Brain pericyte (primary cell): ENCODE measurements around the gene EEA1.
"Not testable (repeated sequence)": the region's sequence is repeated elsewhere in the genome, so short reads cannot be mapped to it uniquely, and the experiment has no call there.

Source experiments
- DNase-seq: peaks from one replicate; pipeline ENCODE4 v3.0.0-alpha.2; 2012; ENCODE audit warnings: low read depth, low spot score

EEA1 gene

DNA sequence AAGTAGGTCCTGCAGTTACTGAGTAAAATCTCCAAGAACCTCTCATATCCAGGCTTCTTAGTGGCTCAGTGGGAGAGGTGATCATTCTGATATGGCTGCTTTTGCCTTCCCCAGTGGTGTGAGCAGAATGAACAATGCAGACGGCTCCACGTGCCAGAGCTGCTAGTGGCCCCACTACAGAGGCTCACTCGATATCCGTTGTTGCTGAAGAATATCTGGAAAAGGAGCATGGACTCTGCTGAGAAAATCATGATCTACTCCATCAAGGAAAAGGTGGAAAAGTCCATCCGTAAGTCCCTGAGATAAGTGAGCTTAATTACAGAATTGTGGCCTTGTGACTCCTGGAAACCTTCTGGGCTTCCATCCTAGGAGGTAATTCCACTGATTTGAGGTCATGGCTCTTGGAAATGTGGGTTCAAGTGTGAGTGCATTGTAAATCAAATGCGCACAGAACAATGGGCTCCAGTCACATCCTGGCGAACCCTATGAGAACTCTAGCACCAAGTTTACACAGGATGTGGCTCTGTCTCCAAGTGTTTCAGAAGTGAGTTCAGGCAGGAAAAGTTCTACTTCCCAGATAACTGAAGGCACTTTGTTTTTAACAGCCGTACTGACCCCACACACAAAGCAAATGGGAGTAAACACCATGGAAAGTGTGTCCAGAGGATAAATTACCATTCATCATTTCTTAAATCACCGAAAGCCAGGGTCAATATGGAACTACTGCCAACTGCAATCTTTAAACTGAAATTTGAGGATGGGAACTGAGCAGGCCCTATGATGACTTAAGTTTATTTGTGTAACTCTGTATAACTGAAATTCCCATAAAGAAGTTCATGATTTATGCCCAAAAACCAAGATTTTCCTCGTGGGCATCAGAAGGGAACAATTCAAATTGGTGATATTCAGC lies 174.9 kb downstream of the EEA1 start:
- DNase-seq: no peak

DNA sequence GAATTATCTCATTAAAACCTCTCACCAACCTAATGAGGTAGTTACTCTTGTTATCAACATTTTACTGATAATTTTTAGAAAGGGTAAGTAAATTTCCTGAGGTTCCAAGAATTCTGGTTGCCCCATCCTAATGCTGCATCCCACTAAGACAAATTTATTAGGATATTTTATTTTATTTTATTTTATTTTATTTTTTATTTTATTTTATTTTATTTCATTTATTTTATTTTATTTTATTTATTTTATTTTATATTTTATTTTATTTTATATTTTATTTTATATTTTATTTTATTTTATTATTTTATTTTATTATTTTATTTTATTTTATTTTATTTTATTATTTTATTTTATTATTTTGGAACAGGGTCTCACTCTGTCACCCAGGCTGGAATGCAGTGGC lies 179.4 kb downstream of the EEA1 start:
- DNase-seq: not testable (repeated sequence)

DNA sequence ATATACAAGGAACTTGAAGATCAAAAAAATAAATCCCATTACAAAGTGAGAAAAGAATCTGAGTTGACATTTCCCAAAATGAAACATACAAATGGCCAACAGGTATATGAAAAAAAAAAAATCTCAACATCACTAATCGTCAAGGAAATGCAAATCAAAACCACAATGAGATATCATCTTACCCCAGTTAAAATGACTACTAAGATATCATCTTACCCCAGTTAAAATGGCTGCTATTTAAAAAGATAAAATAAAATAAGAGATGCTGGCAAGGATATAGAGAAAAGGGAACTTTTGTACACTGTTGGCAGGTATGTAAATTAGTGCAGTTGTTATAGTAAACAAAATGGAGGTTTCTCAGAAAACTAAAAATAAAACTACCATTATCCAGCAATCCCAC lies 181.9 kb downstream of the EEA1 start:
- DNase-seq: no peak

DNA sequence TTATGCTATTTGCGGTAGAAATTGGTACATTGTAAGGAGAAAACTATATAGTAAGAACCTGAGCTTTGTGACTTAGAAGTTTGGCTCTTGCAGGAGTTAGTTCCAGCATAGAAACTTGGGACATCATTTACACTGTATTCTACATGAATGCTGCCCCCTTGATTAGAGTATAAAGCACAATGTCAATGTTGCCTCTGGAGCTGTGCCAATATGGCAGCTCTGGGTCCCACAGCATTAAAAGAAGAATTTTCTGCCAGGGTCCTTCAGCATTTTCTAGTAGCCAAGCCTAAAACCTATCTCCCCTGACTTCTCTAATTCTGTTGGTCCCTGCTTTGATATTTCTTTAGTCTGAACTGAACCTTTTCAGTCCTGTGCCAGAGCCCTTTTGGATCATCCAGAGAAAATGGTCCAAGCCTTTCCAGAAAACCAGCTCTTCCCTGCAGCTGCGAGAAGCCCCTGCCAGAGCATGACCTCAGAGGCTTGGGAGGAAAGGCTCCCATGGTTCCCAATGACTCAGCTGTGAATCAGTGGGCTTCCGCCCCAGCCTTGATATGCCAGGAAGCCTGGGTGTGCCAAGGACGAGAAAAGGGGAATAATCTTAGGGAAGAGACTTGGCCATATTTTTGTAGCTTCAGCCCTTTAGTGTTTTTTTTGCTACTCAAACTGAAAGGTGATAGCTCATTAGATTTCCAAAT lies 183.1 kb downstream of the EEA1 start:
- DNase-seq: peak; percentile 86

DNA sequence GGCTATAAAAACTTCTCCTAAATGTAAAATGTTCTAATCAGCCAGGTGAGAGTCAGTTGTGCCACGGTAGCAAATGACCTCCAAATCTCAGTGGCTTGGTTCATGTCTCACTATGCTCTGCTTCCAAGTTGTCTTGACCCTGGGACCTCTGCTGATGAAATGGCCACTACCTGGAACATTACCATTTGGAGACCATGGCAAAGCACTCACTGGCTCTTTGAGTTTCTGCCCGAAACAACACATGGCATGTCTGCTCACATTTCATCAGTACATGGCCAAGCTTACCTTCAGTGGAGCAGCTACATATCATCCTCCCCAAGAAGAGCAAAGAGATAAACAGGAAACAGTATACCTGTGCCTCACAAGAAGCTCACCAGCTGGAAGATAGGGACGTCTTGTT lies 186.1 kb downstream of the EEA1 start:
- DNase-seq: no peak

DNA sequence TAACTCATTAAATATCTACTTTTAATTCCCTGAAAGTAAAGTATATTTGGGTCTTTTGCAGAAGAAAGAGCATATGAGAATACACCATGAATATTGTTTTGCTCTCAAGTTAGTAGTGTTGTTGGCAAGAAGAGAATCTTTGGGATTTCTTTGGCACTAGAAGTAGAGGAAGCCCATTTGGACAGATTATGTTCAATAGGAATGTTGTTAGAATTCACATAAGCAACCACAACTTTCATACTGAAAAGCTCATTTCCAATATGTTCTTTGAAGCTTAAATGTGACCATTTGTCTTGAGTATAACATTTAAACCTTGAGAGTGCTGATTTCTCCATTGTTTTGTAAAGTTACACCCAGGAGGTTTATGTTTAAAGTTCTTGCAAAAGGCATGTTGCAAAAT lies 188.7 kb downstream of the EEA1 start:
- DNase-seq: no peak

DNA sequence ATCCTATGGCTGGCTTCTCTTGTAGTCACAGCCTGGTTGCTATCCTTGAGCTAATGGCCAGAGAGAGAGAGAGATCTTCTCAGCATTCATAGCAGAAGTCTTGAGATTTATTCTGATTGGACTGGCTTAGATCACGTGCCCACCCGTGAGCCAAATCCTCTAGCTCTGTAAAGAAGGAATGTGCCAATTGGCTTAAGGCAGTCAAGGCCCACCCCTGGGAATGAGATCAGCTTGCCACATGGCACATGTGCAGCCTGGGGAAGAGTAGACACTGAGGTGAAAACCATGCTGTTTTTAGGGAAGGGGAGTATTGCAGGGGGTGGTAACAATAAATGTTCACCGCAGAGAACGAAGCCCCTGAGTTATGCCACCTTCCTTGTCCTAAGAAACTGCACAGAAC lies 190.0 kb downstream of the EEA1 start:
- no peak for DNase-seq

DNA sequence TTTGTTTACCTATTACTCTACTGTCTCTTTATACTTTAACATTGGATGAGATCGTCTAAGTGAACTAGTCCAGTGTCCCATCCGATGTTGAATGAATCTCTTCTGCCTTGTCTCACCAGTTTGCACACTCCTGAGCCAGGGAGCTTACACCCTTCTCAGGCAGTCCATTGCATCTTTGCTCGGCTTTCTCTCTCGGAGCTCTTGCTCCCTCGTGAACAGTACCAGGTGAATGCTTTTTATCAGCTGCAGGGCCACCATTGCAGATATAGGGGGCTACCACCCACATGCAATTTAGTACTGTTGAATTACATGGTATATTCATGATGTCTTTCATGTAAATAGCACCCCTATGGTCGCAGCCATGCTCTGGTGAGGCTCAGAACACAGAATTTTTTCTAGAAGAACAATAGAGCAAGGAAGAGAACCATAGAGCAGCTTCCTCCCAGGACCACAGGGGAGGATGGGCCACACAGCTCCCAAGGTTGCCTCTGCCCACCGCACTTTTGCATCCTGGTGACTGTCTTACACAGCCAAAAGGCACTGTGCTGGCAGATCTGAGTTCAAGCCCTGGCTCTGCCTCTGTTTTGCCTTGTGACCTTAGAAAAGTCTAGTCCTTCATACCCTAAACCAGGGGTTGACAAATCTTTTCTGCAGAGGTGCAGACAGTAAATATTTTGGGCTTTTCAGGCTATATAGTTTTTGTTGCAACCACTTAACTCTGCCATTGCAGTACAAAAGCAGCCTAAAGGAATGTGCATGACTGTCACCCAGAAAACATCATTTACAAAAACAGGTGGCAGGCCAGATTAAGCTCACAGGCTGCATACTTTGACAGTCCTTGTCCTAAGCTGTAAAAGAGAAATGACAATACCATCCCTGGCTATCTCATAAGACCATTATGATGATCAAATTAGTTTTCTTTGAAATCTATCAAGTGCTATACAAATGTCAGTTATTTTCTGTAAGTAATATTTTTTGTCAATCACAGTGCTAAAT lies 190.9 kb downstream of the EEA1 start:
- no peak for DNase-seq

DNA sequence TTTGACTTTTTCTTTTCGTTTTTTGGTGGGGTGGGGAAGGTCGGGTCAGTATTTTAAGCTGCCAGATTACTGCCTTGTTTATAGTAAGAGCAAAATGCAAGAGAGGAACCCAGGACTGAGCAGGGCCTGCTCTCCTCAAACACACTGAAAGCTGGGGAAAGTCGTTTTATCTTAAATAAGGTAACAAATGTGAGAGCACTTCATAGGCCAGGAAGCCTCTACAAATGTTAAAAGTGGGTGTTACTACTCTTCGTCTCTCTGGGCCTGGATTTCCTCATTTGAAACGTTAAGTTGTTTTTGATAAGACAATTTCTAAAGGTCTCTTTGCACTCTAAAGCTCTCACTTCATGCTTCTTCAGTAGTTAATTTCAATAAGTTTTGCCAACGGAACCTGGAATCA lies 192.5 kb downstream of the EEA1 start:
- DNase-seq: no peak

DNA sequence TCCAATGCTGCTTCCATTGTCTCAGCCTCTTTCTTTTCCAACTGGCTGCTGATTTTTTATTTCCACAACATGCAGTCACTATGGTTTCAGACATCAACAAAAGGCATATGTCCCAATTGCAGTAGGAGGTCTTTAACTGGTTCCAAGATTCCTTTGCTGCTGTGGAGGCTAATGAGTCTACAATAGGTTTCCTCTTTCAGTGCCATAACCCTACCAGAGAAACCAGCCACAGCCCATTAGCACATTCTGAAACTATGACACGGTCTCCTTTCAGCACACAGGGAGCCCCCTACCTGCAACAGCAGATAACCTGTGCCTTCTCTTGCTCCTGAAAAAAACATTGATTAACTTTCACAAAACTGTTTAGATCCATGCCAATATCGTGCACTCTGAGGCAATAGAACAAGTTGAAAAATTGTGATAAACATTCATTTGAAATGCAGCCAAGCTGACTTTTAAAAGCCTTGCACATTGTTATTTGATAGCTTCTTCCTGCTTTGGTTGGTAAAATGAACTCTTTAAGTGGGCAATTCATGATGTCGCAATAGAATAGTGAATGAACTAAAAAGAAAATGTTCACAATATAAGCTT lies 193.9 kb downstream of the EEA1 start:
- peak; percentile 65 for DNase-seq

DNA sequence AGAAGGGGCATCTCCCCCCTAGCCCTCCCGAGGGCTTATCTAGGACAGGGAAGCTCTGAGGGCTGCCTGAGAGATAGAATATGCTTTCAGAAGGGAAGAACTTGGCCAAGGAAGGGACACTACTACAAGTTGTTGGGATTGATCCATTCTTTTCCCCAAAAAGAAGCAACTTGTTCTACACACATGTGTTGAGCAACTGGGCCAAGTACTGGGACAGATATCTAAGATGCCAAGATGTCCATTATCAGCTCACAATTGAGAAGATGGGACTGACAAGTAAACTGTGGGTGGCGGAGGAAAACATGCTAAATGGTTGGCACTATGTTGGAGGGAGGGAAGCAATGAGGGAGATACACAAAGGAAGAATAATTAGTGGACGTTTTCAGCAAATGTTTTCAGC lies 195.4 kb downstream of the EEA1 start:
- no peak for DNase-seq

DNA sequence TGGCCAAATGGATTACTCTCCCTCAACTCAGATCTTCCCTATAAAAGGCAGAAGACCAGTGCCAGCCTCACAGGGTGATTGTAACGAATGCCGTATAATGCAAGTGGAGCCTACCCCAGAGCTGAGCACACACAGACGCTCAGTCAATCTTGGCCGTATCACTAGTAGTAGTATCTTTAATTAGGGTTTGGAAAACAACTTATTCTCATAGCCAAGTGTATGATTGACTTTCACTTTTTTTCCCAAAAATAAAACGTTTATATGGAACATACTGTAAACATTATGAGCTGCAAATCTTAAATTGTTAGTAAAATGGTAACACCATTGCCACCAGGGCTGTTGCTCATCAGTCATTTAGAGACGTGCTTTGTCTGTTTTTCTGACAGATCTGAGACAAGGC lies 195.9 kb downstream of the EEA1 start:
- DNase-seq: no peak

DNA sequence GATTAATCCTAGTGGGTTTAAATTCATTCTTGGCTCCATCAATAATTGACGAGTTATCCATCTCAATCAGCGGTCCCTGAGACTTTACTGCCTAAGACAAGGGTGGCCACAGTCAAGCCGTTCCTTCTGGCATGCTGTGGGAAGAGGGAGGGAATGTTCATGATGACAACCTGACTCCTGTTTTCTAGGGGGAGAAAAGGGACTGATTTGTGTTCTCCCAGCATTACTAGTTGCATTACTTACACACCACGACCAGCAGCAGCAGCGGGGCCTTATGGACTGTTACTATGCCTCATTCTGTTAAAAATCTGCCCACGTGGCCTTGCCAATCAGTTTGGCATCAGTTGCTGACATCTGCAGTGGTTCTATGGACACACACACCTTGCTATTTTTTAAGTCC lies 196.4 kb downstream of the EEA1 start:
- no peak for DNase-seq

DNA sequence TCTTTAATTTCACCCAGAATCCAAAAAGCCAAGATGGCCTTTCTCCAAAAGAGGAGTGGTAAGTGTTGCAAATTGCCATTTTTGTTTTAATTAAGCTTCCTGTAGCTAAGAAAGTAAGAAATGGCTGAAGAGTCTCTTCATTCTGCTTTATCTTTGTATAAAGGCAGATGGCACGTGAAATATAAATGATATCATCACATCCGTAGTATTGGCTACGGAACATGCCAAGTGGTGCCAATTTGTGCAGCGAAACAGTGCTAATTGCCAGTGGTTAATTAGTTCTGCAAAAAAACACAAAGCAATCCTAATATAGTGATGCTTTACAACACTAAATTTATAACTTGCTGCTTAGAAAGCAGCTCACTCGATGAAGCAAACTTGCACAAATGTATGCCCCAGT lies 196.9 kb downstream of the EEA1 start:
- no peak for DNase-seq

DNA sequence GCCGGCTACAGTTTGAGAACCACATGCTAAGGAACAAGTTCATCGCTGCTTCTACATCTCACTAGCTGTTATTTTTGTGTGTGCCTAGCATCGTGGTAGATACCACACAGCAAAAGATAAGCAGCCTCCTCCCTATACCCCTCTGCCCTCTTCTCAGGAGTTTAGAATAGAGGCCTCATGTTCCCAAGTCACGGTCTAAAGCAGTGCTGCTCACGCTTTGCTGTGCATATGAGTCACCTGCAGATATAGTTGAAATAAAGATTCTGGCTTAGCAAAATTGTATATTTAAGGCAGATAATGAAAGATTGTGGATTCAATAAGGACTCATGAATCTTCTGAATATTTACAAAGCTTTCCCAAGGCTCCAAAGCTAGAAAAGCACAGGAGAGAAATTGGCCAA lies 198.3 kb downstream of the EEA1 start:
- no peak for DNase-seq

DNA sequence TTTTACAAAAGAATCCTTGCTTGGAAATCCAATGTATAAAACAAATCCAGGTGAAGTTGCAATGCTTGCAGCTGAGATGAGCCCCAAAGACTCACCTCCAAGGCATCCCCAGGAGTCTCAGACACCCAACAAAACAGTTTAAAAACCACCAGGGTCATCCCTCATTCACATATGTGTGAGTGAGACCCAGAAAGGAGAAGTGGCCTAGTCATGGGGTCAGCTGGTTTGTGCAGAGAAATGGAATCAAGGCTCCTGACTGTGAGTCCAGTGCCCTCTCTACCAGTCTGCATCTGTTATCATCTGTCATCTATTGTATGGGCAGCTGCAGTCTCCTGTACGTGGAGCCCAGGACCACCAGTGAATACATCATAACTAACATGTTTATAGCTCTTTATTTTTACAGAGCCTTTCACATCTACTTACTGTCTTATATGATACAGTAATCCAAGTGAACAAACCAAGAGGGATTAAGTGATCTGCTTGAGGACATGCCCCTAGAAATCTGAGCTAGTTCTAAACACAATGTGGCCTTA lies 199.3 kb downstream of the EEA1 start:
- DNase-seq: no peak

DNA sequence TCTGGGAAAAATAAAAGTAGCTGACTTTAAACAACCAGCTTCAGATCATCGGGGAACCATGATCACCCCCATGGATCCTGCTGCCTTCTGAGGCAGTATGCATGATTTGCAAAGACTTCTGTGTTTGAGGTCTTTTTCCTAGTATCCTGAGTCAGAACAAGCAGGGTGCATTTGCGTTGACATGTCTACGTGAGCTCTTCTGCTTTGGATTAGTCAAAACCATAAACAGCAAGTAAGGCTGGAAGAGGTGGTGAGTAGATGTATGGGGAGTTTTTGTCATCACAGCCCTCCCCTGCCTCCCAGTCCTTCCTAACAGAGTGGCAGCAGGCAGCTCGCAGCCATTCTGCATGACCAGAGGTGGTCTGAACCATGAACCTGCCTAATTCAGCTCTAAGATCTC lies 202.2 kb downstream of the EEA1 start:
- DNase-seq: no peak

DNA sequence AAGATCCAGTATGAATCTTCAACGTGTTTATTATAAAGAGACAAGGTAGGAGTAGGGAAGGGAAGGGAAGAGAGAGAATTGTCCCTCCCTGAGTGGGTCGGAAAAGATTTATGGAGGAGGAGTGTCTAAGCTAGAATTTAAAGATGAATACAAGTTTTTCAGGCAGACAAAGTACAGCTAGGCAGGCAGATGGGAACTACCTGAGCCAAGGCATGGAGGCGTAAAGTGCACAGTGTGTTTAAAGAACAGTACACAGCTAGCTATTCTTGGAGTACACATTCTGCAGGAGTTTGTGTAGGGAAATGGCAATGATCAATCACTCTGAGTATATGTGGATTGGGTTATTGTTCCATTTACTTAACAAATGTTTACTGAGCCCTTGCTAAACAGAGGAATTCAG lies 206.2 kb downstream of the EEA1 start:
- no peak for DNase-seq

DNA sequence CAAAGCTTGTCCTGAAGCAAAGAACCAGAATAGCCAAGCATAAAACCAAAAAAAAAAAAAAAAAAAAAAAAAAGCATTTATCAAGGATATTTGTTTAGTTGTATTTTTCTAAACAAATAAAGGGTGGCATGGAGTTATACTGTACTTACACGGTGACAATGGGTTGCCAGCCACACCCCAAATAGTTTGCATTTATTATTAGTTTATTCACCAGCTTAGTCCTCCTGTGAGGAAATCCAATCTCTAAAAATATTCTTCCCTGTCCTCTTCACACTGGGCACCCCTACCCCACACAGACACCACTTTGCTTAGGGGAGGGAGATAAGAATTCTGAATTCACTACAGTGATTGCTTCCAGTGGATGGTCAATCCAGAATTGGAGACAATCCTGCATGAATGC lies 207.4 kb downstream of the EEA1 start:
- DNase-seq: no peak

DNA sequence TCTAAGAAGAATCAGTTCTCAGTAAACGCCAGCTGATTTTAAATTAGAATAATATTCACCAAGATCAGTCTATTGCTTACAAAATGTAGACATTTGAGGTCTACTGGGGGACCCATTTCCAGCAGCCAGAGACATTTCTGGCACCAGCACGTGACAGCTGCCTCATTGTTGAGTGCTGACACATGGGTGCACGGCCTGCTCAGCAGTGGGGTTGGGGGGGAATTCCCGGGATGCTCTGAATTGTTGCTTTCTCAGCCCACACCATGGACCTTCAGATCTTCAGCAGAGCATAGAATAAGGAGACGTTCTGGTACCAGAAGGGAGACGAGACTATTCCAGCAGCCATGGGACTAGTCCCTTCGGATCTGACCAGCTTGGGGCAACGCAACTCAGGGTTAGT lies 208.0 kb downstream of the EEA1 start:
- no peak for DNase-seq
